PFSK-1 (cell line): ENCODE data around the gene SDF4.

Source experiments
- FOXP2 ChIP-seq: optimal IDR thresholded peaks from 2 replicates; pipeline ENCODE3; 2011; ENCODE audit warnings: borderline replicate concordance, control low read depth, inconsistent platforms; ENCODE audit not compliant: insufficient read depth; ENCODE audit errors: extremely low read length, extremely low read depth
- POLR2AphosphoS5 ChIP-seq: IDR thresholded peaks from 2 replicates; pipeline ENCODE4 v1.6.1; 2012; ENCODE audit warnings: low read depth, mild to moderate bottlenecking, control low read depth, low read length, moderate library complexity
- SIN3A ChIP-seq: IDR thresholded peaks from 2 replicates; pipeline ENCODE4 v1.6.1; 2012; ENCODE audit warnings: mild to moderate bottlenecking, low read length, moderate library complexity, borderline replicate concordance; ENCODE audit not compliant: insufficient read depth
- TAF1 ChIP-seq: IDR thresholded peaks from 2 replicates; pipeline ENCODE4 v1.6.1; 2012; ENCODE audit warnings: low read length, control low read depth, borderline replicate concordance; ENCODE audit not compliant: insufficient read depth
- TF ChIP-seq, protein P1 (sequence below), 2 experiments: IDR thresholded peaks; 2 replicates each; pipeline versions ENCODE4 v1.6.1 to v1.8.0; 2011 to 2012; ENCODE audit warnings: low read depth in 2 of 2, low read length in 2 of 2, control low read depth in 1 of 2, inconsistent platforms in 1 of 2, mild to moderate bottlenecking in 1 of 2, moderate library complexity in 1 of 2; ENCODE audit not compliant: insufficient read depth in 1 of 2

SDF4 gene

DNA sequence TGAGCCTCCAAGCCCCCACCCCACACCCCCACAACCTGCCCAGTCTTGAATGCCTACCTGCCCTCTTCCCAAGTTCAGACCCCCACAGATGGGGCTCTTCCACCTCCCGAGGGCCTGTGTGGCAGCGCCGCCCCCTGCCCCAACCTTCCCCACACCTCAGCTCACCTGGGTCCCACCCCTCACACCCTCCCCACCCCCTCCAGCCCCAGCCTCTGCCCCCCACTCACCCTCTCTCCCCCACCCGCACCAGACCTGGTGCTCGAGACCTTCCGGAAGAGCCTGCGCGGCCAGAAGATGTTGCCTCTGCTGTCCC lies 34.7 kb downstream of the SDF4 start:
- TF ChIP-seq TAF1, result no peak
- no peak for TF ChIP-seq FOXP2
- TF ChIP-seq, protein P1, sequence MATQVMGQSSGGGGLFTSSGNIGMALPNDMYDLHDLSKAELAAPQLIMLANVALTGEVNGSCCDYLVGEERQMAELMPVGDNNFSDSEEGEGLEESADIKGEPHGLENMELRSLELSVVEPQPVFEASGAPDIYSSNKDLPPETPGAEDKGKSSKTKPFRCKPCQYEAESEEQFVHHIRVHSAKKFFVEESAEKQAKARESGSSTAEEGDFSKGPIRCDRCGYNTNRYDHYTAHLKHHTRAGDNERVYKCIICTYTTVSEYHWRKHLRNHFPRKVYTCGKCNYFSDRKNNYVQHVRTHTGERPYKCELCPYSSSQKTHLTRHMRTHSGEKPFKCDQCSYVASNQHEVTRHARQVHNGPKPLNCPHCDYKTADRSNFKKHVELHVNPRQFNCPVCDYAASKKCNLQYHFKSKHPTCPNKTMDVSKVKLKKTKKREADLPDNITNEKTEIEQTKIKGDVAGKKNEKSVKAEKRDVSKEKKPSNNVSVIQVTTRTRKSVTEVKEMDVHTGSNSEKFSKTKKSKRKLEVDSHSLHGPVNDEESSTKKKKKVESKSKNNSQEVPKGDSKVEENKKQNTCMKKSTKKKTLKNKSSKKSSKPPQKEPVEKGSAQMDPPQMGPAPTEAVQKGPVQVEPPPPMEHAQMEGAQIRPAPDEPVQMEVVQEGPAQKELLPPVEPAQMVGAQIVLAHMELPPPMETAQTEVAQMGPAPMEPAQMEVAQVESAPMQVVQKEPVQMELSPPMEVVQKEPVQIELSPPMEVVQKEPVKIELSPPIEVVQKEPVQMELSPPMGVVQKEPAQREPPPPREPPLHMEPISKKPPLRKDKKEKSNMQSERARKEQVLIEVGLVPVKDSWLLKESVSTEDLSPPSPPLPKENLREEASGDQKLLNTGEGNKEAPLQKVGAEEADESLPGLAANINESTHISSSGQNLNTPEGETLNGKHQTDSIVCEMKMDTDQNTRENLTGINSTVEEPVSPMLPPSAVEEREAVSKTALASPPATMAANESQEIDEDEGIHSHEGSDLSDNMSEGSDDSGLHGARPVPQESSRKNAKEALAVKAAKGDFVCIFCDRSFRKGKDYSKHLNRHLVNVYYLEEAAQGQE (IDR thresholded peaks at IDR 0.05; ENCODE audit: insufficient read depth in 1 of 2, low read depth in 2 of 2, low read length in 2 of 2), result no peak

- no peak for TF ChIP-seq POLR2AphosphoS5
- TF ChIP-seq TAF1, result no peak
- no peak for TF ChIP-seq SIN3A
- TF ChIP-seq FOXP2, result no peak
- TF ChIP-seq, protein P1 (IDR thresholded peaks at IDR 0.05; ENCODE audit: insufficient read depth in 1 of 2, low read depth in 2 of 2, low read length in 2 of 2), result no peak
These were observed 35.2 kb downstream of the SDF4 start for GRCh38 chr1:1196431-1197187.

DNA sequence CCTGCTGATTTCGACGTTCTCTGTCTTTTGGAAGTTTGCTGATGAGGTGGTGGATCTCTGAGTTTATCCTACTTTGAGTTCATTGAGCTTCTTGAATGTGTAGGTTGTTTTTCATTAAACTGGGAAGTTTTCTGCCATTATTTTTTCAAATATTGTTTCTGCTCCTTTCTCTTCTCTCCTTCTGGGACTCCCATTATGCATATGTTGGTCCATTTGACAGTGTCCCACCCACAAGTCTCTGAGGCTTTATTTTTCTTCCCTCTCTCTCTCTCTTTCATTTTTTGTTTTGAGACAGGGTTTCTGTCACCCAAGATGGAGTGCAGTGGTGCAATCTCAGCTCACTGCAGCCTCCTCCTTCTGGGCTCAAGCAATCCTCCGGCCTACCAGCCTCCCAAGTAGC lies 37.1 kb downstream of the SDF4 start:
- TF ChIP-seq FOXP2, result no peak
- TF ChIP-seq, protein P1 (IDR thresholded peaks at IDR 0.05; ENCODE audit: insufficient read depth in 1 of 2, low read depth in 2 of 2, low read length in 2 of 2), result no peak
- TF ChIP-seq TAF1, result no peak
- TF ChIP-seq SIN3A, result no peak
- TF ChIP-seq POLR2AphosphoS5, result no peak

DNA sequence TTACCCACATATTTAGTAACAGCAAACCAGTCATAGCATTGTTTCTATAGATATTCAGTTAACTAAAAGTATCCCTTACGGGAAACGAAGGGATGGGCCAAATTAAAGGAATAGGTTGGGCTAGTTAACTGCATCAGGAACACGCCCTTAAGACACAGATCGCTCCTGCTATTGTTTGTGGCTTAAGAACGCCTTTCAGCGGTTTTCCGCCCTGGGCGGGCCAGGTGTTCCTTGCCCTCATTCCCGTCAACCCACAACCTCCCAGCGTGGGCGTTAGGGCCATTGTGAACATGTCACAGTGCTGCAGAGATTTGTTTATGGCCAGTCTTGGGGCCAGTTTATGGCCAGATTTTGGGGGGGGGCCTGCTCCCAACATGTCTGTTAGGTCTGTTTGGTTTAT lies 40.1 kb downstream of the SDF4 start:
- TF ChIP-seq, protein P1 (IDR thresholded peaks at IDR 0.05; ENCODE audit: insufficient read depth in 1 of 2, low read depth in 2 of 2, low read length in 2 of 2), result no peak
- no peak for TF ChIP-seq POLR2AphosphoS5
- TF ChIP-seq FOXP2, result no peak

DNA sequence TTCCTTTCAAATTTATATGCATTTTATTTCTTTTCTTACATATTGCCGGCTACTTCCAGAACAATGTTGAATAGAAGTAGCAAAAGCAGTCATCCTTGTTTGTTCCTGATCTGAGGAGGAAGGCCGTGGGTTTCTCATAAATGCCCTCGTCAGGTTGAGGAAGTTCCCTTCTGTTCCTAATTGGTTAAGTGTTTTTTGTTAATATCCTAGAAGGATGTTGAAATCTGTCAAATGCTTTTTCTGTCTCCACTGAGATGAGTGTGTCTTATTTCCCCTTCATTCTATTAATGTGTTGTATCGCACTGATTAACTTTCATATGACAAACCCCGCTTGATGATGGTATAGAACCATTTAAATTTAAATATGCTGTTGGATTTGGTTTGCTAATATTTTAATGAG lies 42.7 kb downstream of the SDF4 start:
- TF ChIP-seq POLR2AphosphoS5, result no peak
- TF ChIP-seq SIN3A, result no peak
- no peak for TF ChIP-seq FOXP2
- TF ChIP-seq, protein P1 (IDR thresholded peaks at IDR 0.05; ENCODE audit: insufficient read depth in 1 of 2, low read depth in 2 of 2, low read length in 2 of 2), result no peak
- no peak for TF ChIP-seq TAF1
